HL-60 (cell line): ENCODE results near the gene CD164.

ENCODE experiments used
- DNase-seq, 2 experiments: peaks; one replicate each; pipeline ENCODE4 v3.0.0-alpha.2; 2010 to 2020; ENCODE audit warnings: low read depth in 1 of 2, low spot score in 1 of 2
- H3K27ac ChIP-seq: fragments of 250-450 bp; sonication (Bioruptor Pico); replicated peaks from 2 replicates; pipeline ENCODE4 v1.5.1; 2020; ENCODE audit warnings: mild to moderate bottlenecking, moderate library complexity
- H3K27me3 ChIP-seq: fragments of 250-450 bp; sonication (Bioruptor Pico); 2 replicates; pipeline ENCODE4 v1.5.1; 2021; ENCODE audit warnings: mild to moderate bottlenecking, moderate library complexity; ENCODE audit not compliant: insufficient read depth, poor library complexity, severe bottlenecking
- H3K4me3 ChIP-seq: replicated peaks from 2 replicates; pipeline ENCODE4 v1.5.1; 2011; ENCODE audit warnings: mild to moderate bottlenecking, control low read depth, low read length; ENCODE audit not compliant: insufficient read depth
- CTCF ChIP-seq: IDR thresholded peaks from one replicate; pipeline ENCODE4 v1.5.1; 2011; ENCODE audit warnings: low read length, control low read depth, inconsistent platforms; ENCODE audit not compliant: insufficient read depth
- GABPA ChIP-seq: IDR thresholded peaks from 2 replicates; pipeline ENCODE4 v1.6.1; 2012; ENCODE audit warnings: low read depth
- POLR2AphosphoS5 ChIP-seq: IDR thresholded peaks from 2 replicates; pipeline ENCODE4 v1.6.1; 2012; ENCODE audit warnings: low read depth
- REST ChIP-seq: IDR thresholded peaks from 2 replicates; pipeline ENCODE4 v1.6.1; 2012; ENCODE audit warnings: low read depth; ENCODE audit not compliant: insufficient replicate concordance
- SPI1 ChIP-seq: IDR thresholded peaks from 2 replicates; pipeline ENCODE4 v1.6.1; 2012; ENCODE audit warnings: low read depth, mild to moderate bottlenecking, borderline replicate concordance

Gene CD164

GRCh38 chr6:109424946-109425345, 42.7 kb upstream of the CD164 start:
- no peak overlapping the region for H3K4me3 ChIP-seq
- H3K27me3 ChIP-seq = no peaks in the 10 kb centered on the region
- no peak overlapping the region for H3K27ac ChIP-seq
- no peak for TF ChIP-seq REST
- no peak for TF ChIP-seq SPI1
- TF ChIP-seq GABPA = no peak
- no peak for TF ChIP-seq POLR2AphosphoS5
- TF ChIP-seq CTCF = no peak
- DNase-seq = no peak

- H3K27me3 ChIP-seq = no peaks in the 10 kb centered on the region
- DNase-seq = no peak
- no peak overlapping the region for H3K27ac ChIP-seq
- no peak for TF ChIP-seq CTCF
- TF ChIP-seq GABPA = no peak
- no peak for TF ChIP-seq SPI1
- no peak for TF ChIP-seq REST
- no peak for TF ChIP-seq POLR2AphosphoS5
- H3K4me3 ChIP-seq = no peak overlapping the region
Observed at GRCh38 chr6:109421184-109421583, 38.9 kb upstream of the CD164 start.

- TF ChIP-seq GABPA (no peak), SPI1 (no peak), POLR2AphosphoS5 (no peak), CTCF (no peak), REST (no peak)
- DNase-seq = no peak
- H3K4me3 ChIP-seq = no peak overlapping the region
- no peak overlapping the region for H3K27ac ChIP-seq
- H3K27me3 ChIP-seq = no peaks in the 10 kb centered on the region
Observed at GRCh38 chr6:109420751-109421150, 38.5 kb upstream of the CD164 start.
